HG03571 (cell line): ENCODE results near the gene SNRNP48.

Source experiments
- ATAC-seq: cut with Tn5 transposase; IDR thresholded peaks from one replicate; pipeline ENCODE4 v1.9.1; 2021; ENCODE audit not compliant: unreplicated experiment

Gene SNRNP48

GRCh38 chr6:7558781-7559180 is 31.2 kb upstream of the SNRNP48 start:
- no peak for ATAC-seq

GRCh38 chr6:7559196-7559595 is 30.8 kb upstream of the SNRNP48 start:
- ATAC-seq = no peak

- ATAC-seq = no peak
These were observed 30.2 kb upstream of the SNRNP48 start for GRCh38 chr6:7559651-7560385.

- no peak for ATAC-seq
These were observed 28.6 kb upstream of the SNRNP48 start for GRCh38 chr6:7561153-7561964.

- ATAC-seq = no peak
These were observed 27.2 kb upstream of the SNRNP48 start for GRCh38 chr6:7562769-7563168.

GRCh38 chr6:7566107-7566506 is 23.9 kb upstream of the SNRNP48 start:
- ATAC-seq = no peak

- no peak for ATAC-seq
These were observed 23.3 kb upstream of the SNRNP48 start for GRCh38 chr6:7566617-7567173.

GRCh38 chr6:7568021-7568420 is 22.0 kb upstream of the SNRNP48 start:
- no peak for ATAC-seq

GRCh38 chr6:7569082-7569481 is 20.9 kb upstream of the SNRNP48 start:
- ATAC-seq = no peak

GRCh38 chr6:7572213-7572943 is 17.6 kb upstream of the SNRNP48 start:
- no peak for ATAC-seq

- ATAC-seq = no peak
These were observed 15.5 kb upstream of the SNRNP48 start for GRCh38 chr6:7574500-7574899.

GRCh38 chr6:7578516-7578915 is 11.5 kb upstream of the SNRNP48 start:
- ATAC-seq = no peak

GRCh38 chr6:7578931-7579330 is 11.1 kb upstream of the SNRNP48 start:
- no peak for ATAC-seq

GRCh38 chr6:7579851-7580250 is 10.1 kb upstream of the SNRNP48 start:
- no peak for ATAC-seq

GRCh38 chr6:7580537-7580926 is 9.5 kb upstream of the SNRNP48 start:
- no peak for ATAC-seq

GRCh38 chr6:7580927-7581618 is 8.9 kb upstream of the SNRNP48 start:
- no peak for ATAC-seq

GRCh38 chr6:7585287-7585930 is 4.6 kb upstream of the SNRNP48 start:
- ATAC-seq = no peak

- no peak for ATAC-seq
These were observed 2.3 kb upstream of the SNRNP48 start for GRCh38 chr6:7587631-7588100.

GRCh38 chr6:7588506-7588905 is 1.5 kb upstream of the SNRNP48 start:
- no peak for ATAC-seq

- ATAC-seq = no peak
These were observed 777 bp upstream of the SNRNP48 start for GRCh38 chr6:7589221-7589620.
